Measurements from ENCODE around the gene SERPINB10. TPM values are rescaled to one million over a fixed set of nuclear protein-coding genes. Genes with fewer than 3 reads are reported as not detected.

SERPINB10 gene
- total RNA-seq, 1 experiment from 2014 or later, result not detected

GRCh38 chr18:63892566-63892965, 15.2 kb upstream of the SERPINB10 start:
- DNase-seq, result no peak
- H3K27ac ChIP-seq, result no peak overlapping the region
- no TSS peak for BruUV-seq (replicated peaks)
- intact Hi-C loops (cut with micrococcal nuclease; ENCODE audit: unreplicated experiment), result no loop called here
- no peaks in the 10 kb centered on the region for H3K79me2 ChIP-seq (ENCODE audit: low read depth)
- no peaks in the 10 kb centered on the region for H3K4me1 ChIP-seq (replicated peaks; ENCODE audit: insufficient read depth)
- no peaks in the 10 kb centered on the region for H3K9me2 ChIP-seq (ENCODE audit: insufficient read depth)
- H3F3A ChIP-seq (ENCODE audit: insufficient read depth, low read depth), result no peaks in the 10 kb centered on the region
- H3K4me2 ChIP-seq, result no peak overlapping the region
- ChIA-PET CTCF (no interaction called here), POLR2A (ENCODE audit: unreplicated experiment) (no interaction called here)
- H3K4me3 ChIP-seq, result no peak overlapping the region
- TF ChIP-seq EZH2 (IDR thresholded peaks at IDR 0.05; ENCODE audit: low read depth), result no peak
- no peak for TF ChIP-seq CTCF (conservative IDR thresholded peaks at IDR 0.05)
- H3K36me3 ChIP-seq (ENCODE audit: low read depth), result no peaks in the 10 kb centered on the region
- no peaks in the 10 kb centered on the region for H3K27me3 ChIP-seq (ENCODE audit: insufficient read depth, low read depth)
- no peaks in the 10 kb centered on the region for H4K20me1 ChIP-seq (ENCODE audit: insufficient read depth)
- H2AFZ ChIP-seq, result no peak overlapping the region
- no peaks in the 10 kb centered on the region for H3K9me3 ChIP-seq (ENCODE audit: insufficient read depth, low read depth)

- ChIA-PET POLR2A (ENCODE audit: unreplicated experiment) (no interaction called here), CTCF (interaction anchor here (0.6 kb wide), 1 partner anchor 389 kb away, joined by 3 read pairs; no protein-coding TSS in a partner anchor)
- Histone ChIP-seq H3K4me2 (no peak overlapping the region), H3K4me3 (no peak overlapping the region), H3K36me3 (ENCODE audit: low read depth) (no peaks in the 10 kb centered on the region), H3K79me2 (ENCODE audit: low read depth) (no peaks in the 10 kb centered on the region), H3K27ac (no peak overlapping the region), H4K20me1 (ENCODE audit: insufficient read depth) (no peaks in the 10 kb centered on the region), H3K9me3 (ENCODE audit: insufficient read depth, low read depth) (no peaks in the 10 kb centered on the region), H3K9me2 (ENCODE audit: insufficient read depth) (no peaks in the 10 kb centered on the region), H2AFZ (no peak overlapping the region), H3F3A (ENCODE audit: insufficient read depth, low read depth) (no peaks in the 10 kb centered on the region), H3K27me3 (ENCODE audit: insufficient read depth, low read depth) (no peaks in the 10 kb centered on the region), H3K4me1 (replicated peaks; ENCODE audit: insufficient read depth) (no peaks in the 10 kb centered on the region)
- DNase-seq, result no peak
- TF ChIP-seq CTCF (conservative IDR thresholded peaks at IDR 0.05) (no peak), EZH2 (IDR thresholded peaks at IDR 0.05; ENCODE audit: low read depth) (no peak)
- intact Hi-C loops (cut with micrococcal nuclease; ENCODE audit: unreplicated experiment), result no loop called here
- BruUV-seq (replicated peaks), result no TSS peak
Measured at GRCh38 chr18:63894106-63894772, 13.5 kb upstream of the SERPINB10 start.

GRCh38 chr18:63895190-63895589, 12.6 kb upstream of the SERPINB10 start:
- ChIA-PET CTCF (no interaction called here), POLR2A (ENCODE audit: unreplicated experiment) (no interaction called here)
- no peaks in the 10 kb centered on the region for H3K27me3 ChIP-seq (ENCODE audit: insufficient read depth, low read depth)
- H4K20me1 ChIP-seq (ENCODE audit: insufficient read depth), result no peaks in the 10 kb centered on the region
- no peaks in the 10 kb centered on the region for H3K9me2 ChIP-seq (ENCODE audit: insufficient read depth)
- no peaks in the 10 kb centered on the region for H3K36me3 ChIP-seq (ENCODE audit: low read depth)
- no peak overlapping the region for H3K4me2 ChIP-seq
- H3K9me3 ChIP-seq (ENCODE audit: insufficient read depth, low read depth), result no peaks in the 10 kb centered on the region
- TF ChIP-seq CTCF (conservative IDR thresholded peaks at IDR 0.05) (no peak), EZH2 (IDR thresholded peaks at IDR 0.05; ENCODE audit: low read depth) (no peak)
- no peaks in the 10 kb centered on the region for H3K4me1 ChIP-seq (replicated peaks; ENCODE audit: insufficient read depth)
- no TSS peak for BruUV-seq (replicated peaks)
- no peaks in the 10 kb centered on the region for H3K79me2 ChIP-seq (ENCODE audit: low read depth)
- no peak overlapping the region for H3K27ac ChIP-seq
- intact Hi-C loops (cut with micrococcal nuclease; ENCODE audit: unreplicated experiment), result no loop called here
- DNase-seq, result no peak
- no peak overlapping the region; the same call in 1 of the 2 replicates for H2AFZ ChIP-seq
- H3F3A ChIP-seq (ENCODE audit: insufficient read depth, low read depth), result no peaks in the 10 kb centered on the region
- H3K4me3 ChIP-seq, result no peak overlapping the region
